Peyer's patch (tissue), 4 donors: ENCODE measurements around the gene DHRS3.
"Not testable (repeated sequence)": the region's sequence is repeated elsewhere in the genome, so short reads cannot be mapped to it uniquely, and the experiment has no call there.

ENCODE experiments used
- POLR2A ChIP-seq, 2 donors: fragments of 450-650 bp; IDR thresholded peaks; one replicate each; pipeline ENCODE4 v1.5.1; 2017; ENCODE audit warnings: antibody characterized with exemption in 2 of 2, mild to moderate bottlenecking in 2 of 2, moderate library complexity in 2 of 2
- TF ChIP-seq, protein P1 (sequence below), 6 experiments: fragments of 450-650 bp in 4 of 6; fragments of 200-600 bp in 2 of 6; sonication (generic) in 1 of 6; IDR thresholded peaks; one replicate each; pipeline ENCODE4 v1.5.1; 2017 to 2019; ENCODE audit warnings: antibody characterized with exemption in 6 of 6, mild to moderate bottlenecking in 3 of 6, moderate library complexity in 1 of 6

DNA sequence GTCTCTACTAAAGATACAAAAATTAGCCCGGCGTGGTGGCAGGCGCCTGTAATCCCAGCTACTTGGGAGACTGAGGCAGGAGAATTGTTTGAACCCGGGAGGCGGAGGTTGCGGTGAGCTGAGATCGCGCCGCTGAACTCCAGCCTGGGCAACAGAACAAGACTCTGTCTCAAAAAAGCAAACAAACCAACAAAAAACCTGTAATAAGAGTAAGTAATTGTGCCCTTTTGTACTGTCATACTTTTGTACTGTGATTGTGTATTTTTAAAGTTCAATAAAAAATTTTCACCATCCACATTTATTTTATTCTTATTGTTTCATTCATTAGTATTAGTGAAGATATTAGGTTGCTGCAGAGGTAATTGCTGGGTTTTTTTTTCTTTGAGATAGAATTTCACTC, 95.2 kb downstream of the DHRS3 start:
- TF ChIP-seq POLR2A (IDR thresholded peaks at IDR 0.05), result not testable (repeated sequence)
- TF ChIP-seq, protein P1, sequence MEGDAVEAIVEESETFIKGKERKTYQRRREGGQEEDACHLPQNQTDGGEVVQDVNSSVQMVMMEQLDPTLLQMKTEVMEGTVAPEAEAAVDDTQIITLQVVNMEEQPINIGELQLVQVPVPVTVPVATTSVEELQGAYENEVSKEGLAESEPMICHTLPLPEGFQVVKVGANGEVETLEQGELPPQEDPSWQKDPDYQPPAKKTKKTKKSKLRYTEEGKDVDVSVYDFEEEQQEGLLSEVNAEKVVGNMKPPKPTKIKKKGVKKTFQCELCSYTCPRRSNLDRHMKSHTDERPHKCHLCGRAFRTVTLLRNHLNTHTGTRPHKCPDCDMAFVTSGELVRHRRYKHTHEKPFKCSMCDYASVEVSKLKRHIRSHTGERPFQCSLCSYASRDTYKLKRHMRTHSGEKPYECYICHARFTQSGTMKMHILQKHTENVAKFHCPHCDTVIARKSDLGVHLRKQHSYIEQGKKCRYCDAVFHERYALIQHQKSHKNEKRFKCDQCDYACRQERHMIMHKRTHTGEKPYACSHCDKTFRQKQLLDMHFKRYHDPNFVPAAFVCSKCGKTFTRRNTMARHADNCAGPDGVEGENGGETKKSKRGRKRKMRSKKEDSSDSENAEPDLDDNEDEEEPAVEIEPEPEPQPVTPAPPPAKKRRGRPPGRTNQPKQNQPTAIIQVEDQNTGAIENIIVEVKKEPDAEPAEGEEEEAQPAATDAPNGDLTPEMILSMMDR (IDR thresholded peaks at IDR 0.05), result not testable (repeated sequence)
